Measurements from ENCODE around the gene ANKRD27.
A peak's percentile ranks its signal among the peaks of the same experiment; 100 is the strongest.

Gene ANKRD27

DNA sequence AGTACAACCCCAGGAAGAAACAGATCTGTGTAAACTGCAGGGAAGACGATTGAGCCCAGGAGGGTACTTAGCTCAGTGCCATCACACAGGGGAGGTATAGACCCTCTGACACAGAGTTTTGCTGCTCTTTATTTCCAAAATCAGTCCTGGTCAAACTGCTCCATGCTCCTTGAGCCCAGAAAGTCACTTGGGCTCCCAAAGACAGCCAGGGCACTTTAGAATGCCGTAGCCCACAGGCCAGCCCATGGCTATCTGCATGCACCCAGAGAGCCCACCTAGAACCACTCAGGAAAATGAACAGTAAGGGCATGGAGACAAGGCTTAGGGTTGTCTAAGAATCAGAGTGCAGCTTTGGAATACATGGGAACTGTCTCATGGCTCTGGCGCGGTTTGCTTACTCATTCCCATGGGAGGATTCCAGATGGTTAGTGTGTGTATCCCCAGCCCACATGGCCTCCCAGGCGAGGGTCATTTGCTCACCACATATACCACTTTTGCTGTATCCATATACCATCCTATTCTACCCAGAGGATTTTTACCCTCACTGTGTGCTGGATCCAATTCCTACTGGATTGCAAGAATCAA, 108.6 kb downstream of the ANKRD27 start:
- H3K4me3 ChIP-seq (ENCODE audit: low read depth, low read length): no peak overlapping the region
- H3K27ac ChIP-seq: no peak overlapping the region
- no peaks in the 10 kb centered on the region for H3K27me3 ChIP-seq (replicated peaks)
- in situ Hi-C loops (cut with HindIII; ENCODE audit: low pct_ligation_motif_present, low sequenced_read_pairs): no loop called here
- DNase-seq: peak; percentile 60
- TF ChIP-seq, protein P1, sequence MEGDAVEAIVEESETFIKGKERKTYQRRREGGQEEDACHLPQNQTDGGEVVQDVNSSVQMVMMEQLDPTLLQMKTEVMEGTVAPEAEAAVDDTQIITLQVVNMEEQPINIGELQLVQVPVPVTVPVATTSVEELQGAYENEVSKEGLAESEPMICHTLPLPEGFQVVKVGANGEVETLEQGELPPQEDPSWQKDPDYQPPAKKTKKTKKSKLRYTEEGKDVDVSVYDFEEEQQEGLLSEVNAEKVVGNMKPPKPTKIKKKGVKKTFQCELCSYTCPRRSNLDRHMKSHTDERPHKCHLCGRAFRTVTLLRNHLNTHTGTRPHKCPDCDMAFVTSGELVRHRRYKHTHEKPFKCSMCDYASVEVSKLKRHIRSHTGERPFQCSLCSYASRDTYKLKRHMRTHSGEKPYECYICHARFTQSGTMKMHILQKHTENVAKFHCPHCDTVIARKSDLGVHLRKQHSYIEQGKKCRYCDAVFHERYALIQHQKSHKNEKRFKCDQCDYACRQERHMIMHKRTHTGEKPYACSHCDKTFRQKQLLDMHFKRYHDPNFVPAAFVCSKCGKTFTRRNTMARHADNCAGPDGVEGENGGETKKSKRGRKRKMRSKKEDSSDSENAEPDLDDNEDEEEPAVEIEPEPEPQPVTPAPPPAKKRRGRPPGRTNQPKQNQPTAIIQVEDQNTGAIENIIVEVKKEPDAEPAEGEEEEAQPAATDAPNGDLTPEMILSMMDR (IDR thresholded peaks at IDR 0.05; ENCODE audit: low read depth, low read length, missing control alignments): no peak
- H3K36me3 ChIP-seq (replicated peaks): no peaks in the 10 kb centered on the region

DNA sequence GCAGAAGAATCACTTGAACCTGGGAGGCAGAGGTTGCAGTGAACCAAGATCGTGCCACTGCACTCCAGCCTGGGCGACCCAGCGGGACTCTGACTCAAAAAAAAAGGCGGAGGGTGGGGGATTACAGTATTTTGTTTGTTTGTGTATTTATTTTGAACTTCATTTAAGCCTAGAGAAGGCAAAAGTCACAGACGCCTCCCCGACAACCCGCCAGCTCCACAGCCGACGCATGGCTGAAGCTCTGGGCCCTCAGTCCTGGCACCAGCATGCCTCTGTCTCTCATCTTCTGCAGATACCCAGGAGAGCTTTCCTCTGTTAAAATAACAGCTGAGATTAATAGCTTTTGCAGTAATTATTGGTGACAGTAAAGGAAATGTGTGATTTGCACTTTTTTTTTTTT, 111.2 kb downstream of the ANKRD27 start:
- Histone ChIP-seq H3K36me3 (replicated peaks) (no peaks in the 10 kb centered on the region), H3K27ac (no peak overlapping the region), H3K4me3 (ENCODE audit: low read depth, low read length) (no peak overlapping the region), H3K27me3 (replicated peaks) (no peaks in the 10 kb centered on the region)
- TF ChIP-seq, protein P1 (IDR thresholded peaks at IDR 0.05; ENCODE audit: low read depth, low read length, missing control alignments): no peak
- in situ Hi-C loops (cut with HindIII; ENCODE audit: low pct_ligation_motif_present, low sequenced_read_pairs): no loop called here
- no peak for DNase-seq

DNA sequence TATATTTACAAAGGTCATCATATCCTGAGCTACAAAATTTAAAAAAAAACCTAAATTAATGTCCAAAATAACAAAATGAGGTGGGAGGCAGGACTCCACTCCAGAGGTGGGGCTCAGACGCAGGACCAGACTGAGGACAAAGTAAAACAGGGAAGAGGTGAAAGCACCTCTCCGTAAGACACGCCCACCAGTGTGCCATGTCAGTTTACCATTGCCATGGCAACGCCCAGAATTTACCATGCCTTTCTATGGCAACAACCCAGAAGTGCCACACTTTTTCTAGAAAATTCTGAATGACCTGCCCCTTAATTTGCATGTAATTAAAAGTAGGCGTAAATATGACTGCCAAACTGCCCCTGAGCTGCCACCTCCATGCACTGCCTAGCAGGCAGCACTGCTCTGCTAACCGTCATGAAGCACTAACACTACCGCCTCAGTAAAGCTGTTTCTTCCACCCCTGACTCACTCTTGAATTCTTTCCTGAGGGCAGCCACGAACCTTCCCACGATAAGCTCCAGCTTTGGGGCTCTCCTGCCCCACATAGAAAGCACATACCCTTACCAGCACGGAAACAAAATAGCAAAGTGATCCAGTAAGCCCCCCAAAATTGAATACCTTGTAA, 116.3 kb downstream of the ANKRD27 start:
- no peak for DNase-seq
- in situ Hi-C loops (cut with HindIII; ENCODE audit: low pct_ligation_motif_present, low sequenced_read_pairs): no loop called here
- H3K27me3 ChIP-seq (replicated peaks): no peaks in the 10 kb centered on the region
- no peak overlapping the region for H3K27ac ChIP-seq
- H3K36me3 ChIP-seq (replicated peaks): no peaks in the 10 kb centered on the region
- TF ChIP-seq, protein P1 (IDR thresholded peaks at IDR 0.05; ENCODE audit: low read depth, low read length, missing control alignments): no peak
- no peak overlapping the region for H3K4me3 ChIP-seq (ENCODE audit: low read depth, low read length)

DNA sequence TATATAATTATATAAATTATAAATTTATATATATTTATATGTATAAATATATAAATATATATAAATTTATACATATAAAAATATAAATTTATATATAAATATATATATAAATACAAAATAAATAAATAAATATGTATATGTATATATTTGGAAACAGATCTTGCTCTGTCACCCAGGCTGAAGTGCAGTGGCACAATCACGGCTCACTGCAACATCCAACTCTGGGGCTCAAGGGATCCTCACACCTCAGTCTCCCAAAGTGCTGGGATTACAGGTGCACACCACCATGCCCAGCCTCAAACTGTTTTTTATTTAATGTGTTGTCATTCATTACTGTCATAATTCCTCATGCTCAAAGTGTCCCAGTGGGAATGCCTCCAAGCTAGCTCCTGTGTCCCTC, 119.2 kb downstream of the ANKRD27 start:
- in situ Hi-C loops (cut with HindIII; ENCODE audit: low pct_ligation_motif_present, low sequenced_read_pairs): no loop called here
- Histone ChIP-seq H3K27ac (no peak overlapping the region), H3K27me3 (replicated peaks) (no peaks in the 10 kb centered on the region)

DNA sequence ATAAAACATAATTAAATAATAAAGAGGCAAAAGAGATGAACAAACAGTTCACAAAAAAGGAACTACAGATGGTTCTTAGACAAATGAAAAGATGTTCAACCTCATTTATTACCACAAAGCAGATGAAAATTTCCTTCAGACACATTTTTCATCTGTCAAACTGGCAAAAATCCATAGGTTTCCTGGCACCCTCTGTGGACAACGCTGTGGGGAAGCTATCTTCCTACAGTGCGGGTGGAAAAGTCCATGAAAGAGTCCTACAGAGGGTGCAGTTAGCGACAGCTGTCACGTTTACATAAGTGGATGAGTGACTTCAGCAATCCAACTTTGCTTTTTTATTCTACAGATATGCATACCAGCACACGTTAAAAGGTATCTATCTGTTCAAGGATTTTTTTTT, 124.3 kb downstream of the ANKRD27 start:
- in situ Hi-C loops (cut with HindIII; ENCODE audit: low pct_ligation_motif_present, low sequenced_read_pairs): no loop called here
- Histone ChIP-seq H3K4me3 (ENCODE audit: low read depth, low read length) (no peak overlapping the region), H3K27ac (no peak overlapping the region), H3K27me3 (replicated peaks) (no peaks in the 10 kb centered on the region), H3K36me3 (replicated peaks) (no peaks in the 10 kb centered on the region)
- no peak for DNase-seq
- TF ChIP-seq, protein P1 (IDR thresholded peaks at IDR 0.05; ENCODE audit: low read depth, low read length, missing control alignments): no peak

More for the DNA sequence above, 119.2 kb downstream of the ANKRD27 start:
- TF ChIP-seq, protein P1 (IDR thresholded peaks at IDR 0.05; ENCODE audit: low read depth, low read length, missing control alignments): no peak
- no peak for DNase-seq
- Histone ChIP-seq H3K36me3 (replicated peaks) (no peaks in the 10 kb centered on the region), H3K4me3 (ENCODE audit: low read depth, low read length) (no peak overlapping the region)

Measured in brain microvascular endothelial cell (primary cell).